A549 (cell line): ENCODE measurements around the gene TNFAIP3.

Source experiments
- BHLHE40 ChIP-seq: IDR thresholded peaks from 2 replicates; pipeline ENCODE4 v1.6.1; 2012; ENCODE audit warnings: low read depth, low read length, inconsistent platforms
- ESRRA ChIP-seq: fragments of 150-350 bp; IDR thresholded peaks from 2 replicates; pipeline ENCODE4 v1.6.1; 2014; ENCODE audit warnings: mild to moderate bottlenecking, low read length, borderline replicate concordance
- JUNB ChIP-seq: fragments of >200 bp; sonication (Bioruptor Twin); formaldehyde crosslinking; IDR thresholded peaks from 2 replicates; pipeline ENCODE4 v1.6.1; 2016
- MYC ChIP-seq: IDR thresholded peaks from 2 replicates; pipeline ENCODE4 v1.6.1; 2012; ENCODE audit warnings: mild to moderate bottlenecking, inconsistent platforms, low read length, improper control_type of control experiment, borderline replicate concordance
- NFE2L2 ChIP-seq: fragments of 150-350 bp; conservative IDR thresholded peaks from 2 replicates; pipeline ENCODE4 v1.6.1; 2014; ENCODE audit warnings: low read length
- PHF8 ChIP-seq: fragments of 200-600 bp; sonication (generic); IDR thresholded peaks from 2 replicates; pipeline ENCODE4 v1.6.1; 2016; ENCODE audit warnings: low read depth, mild to moderate bottlenecking, antibody characterized with exemption, moderate library complexity, borderline replicate concordance
- POLR2A ChIP-seq: IDR thresholded peaks from 2 replicates; pipeline ENCODE4 v1.6.1; 2012; ENCODE audit warnings: mild to moderate bottlenecking, low read length
- RFX5 ChIP-seq: fragments of 450-650 bp; IDR thresholded peaks from 2 replicates; pipeline ENCODE4 v1.7.1; 2014; ENCODE audit warnings: antibody characterized with exemption, mild to moderate bottlenecking, moderate library complexity
- TF ChIP-seq, protein P1 (sequence below): fragments of >200 bp; sonication (Bioruptor Twin); formaldehyde crosslinking; IDR thresholded peaks from 3 replicates; pipeline ENCODE4 v1.5.1; 2016
- TF ChIP-seq, protein P2 (sequence below): fragments of >200 bp; sonication (Bioruptor Twin); formaldehyde crosslinking; IDR thresholded peaks from 3 replicates; pipeline ENCODE4 v1.6.1; 2016

DNA sequence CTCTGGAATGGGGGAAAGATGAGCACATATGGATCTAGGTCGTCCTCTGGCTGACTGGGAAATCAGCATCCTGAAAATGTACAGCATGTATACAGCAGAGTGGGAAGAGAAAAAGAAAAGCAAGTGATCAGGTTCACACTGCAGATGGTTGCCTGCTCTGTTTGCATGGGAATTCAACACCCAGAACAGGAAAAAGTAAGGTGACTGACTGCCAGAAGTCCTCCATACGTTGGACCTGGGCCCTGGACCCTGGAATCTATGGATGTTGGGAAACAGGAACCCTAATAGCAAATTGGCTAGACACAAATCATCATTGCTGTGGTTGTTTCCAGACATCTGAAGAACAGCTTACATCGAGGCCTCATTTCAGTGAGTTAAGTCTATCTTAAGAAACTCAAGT is 30.3 kb upstream of the TNFAIP3 start:
- TF ChIP-seq, protein P1, sequence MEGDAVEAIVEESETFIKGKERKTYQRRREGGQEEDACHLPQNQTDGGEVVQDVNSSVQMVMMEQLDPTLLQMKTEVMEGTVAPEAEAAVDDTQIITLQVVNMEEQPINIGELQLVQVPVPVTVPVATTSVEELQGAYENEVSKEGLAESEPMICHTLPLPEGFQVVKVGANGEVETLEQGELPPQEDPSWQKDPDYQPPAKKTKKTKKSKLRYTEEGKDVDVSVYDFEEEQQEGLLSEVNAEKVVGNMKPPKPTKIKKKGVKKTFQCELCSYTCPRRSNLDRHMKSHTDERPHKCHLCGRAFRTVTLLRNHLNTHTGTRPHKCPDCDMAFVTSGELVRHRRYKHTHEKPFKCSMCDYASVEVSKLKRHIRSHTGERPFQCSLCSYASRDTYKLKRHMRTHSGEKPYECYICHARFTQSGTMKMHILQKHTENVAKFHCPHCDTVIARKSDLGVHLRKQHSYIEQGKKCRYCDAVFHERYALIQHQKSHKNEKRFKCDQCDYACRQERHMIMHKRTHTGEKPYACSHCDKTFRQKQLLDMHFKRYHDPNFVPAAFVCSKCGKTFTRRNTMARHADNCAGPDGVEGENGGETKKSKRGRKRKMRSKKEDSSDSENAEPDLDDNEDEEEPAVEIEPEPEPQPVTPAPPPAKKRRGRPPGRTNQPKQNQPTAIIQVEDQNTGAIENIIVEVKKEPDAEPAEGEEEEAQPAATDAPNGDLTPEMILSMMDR = no peak
- no peak for TF ChIP-seq BHLHE40
- no peak for TF ChIP-seq RFX5
- no peak for TF ChIP-seq MYC
- TF ChIP-seq PHF8 = no peak
- TF ChIP-seq ESRRA = no peak
- no peak for TF ChIP-seq POLR2A
- no peak for TF ChIP-seq JUNB
- TF ChIP-seq, protein P2, sequence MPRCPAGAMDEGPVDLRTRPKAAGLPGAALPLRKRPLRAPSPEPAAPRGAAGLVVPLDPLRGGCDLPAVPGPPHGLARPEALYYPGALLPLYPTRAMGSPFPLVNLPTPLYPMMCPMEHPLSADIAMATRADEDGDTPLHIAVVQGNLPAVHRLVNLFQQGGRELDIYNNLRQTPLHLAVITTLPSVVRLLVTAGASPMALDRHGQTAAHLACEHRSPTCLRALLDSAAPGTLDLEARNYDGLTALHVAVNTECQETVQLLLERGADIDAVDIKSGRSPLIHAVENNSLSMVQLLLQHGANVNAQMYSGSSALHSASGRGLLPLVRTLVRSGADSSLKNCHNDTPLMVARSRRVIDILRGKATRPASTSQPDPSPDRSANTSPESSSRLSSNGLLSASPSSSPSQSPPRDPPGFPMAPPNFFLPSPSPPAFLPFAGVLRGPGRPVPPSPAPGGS = no peak
- TF ChIP-seq NFE2L2 = no peak
